HEK293 (cell line): ENCODE data around the gene LYZL6.

Source experiments
- CTCF ChIA-PET: fragments of 350-600 bp; formaldehyde crosslinking; extraction: SDS; loops from one replicate; lab custom pipeline; 2021; ENCODE audit warnings: antibody characterized with exemption; lab: Yijun Ruan, JAX
- POLR2A ChIA-PET: fragments of 300-600 bp; formaldehyde crosslinking; extraction: SDS; loops from one replicate; lab custom pipeline; 2020; ENCODE audit warnings: antibody characterized with exemption, inconsistent platforms; lab: Yijun Ruan, JAX
- H3K27ac ChIP-seq: fragments of 200-500 bp; sonication (Bioruptor generic); 2 replicates; pipeline ENCODE4 v1.5.1; 2014; ENCODE audit warnings: low read depth, low read length, control low read depth, inconsistent platforms; ENCODE audit errors: extremely low read depth
- H3K36me3 ChIP-seq, 2 experiments: fragments of 200-500 bp in 1 of 2; sonication (Bioruptor generic) in 1 of 2; 1 replicate in 1 of 2; 2 replicates in 1 of 2; pipeline ENCODE4 v1.5.1; 2014 to 2017; ENCODE audit warnings: inconsistent platforms in 2 of 2, low read length in 2 of 2; ENCODE audit not compliant: control insufficient read depth in 2 of 2, insufficient read depth in 1 of 2
- H3K4me1 ChIP-seq: fragments of 200-500 bp; sonication (Bioruptor generic); 2 replicates; pipeline ENCODE4 v1.5.1; 2014; ENCODE audit warnings: mild to moderate bottlenecking, low read length, inconsistent platforms; ENCODE audit not compliant: control insufficient read depth, insufficient read depth
- H3K4me3 ChIP-seq: 2 replicates; pipeline ENCODE4 v1.5.1; 2011; ENCODE audit warnings: low read depth, mild to moderate bottlenecking, control low read depth, low read length, moderate library complexity
- H3K9me3 ChIP-seq: fragments of 200-500 bp; sonication (Bioruptor generic); 2 replicates; pipeline ENCODE4 v1.5.1; 2014; ENCODE audit warnings: low read depth, low read length, inconsistent platforms; ENCODE audit not compliant: control insufficient read depth, insufficient read depth
- BCL11A ChIP-seq: fragments of 450-650 bp; formaldehyde crosslinking; IDR thresholded peaks from 2 replicates; pipeline ENCODE4 v1.5.1; 2016; ENCODE audit warnings: low read depth, missing biosample characterization, missing genetic modification characterization
- OSR2 ChIP-seq: fragments of 450-650 bp; formaldehyde crosslinking; IDR thresholded peaks from 2 replicates; pipeline ENCODE4 v1.5.1; 2016; ENCODE audit warnings: missing biosample characterization, missing genetic modification characterization
- PBX3 ChIP-seq: sonication (generic); formaldehyde crosslinking; IDR thresholded peaks from 2 replicates; pipeline ENCODE4 v1.8.1; 2022; ENCODE audit warnings: mild to moderate bottlenecking, moderate library complexity, missing genetic modification reagents
- RBAK ChIP-seq: fragments of 450-650 bp; formaldehyde crosslinking; IDR thresholded peaks from 2 replicates; pipeline ENCODE4 v1.5.1; 2016; ENCODE audit warnings: missing biosample characterization, missing genetic modification characterization
- SALL2 ChIP-seq: fragments of 450-650 bp; formaldehyde crosslinking; IDR thresholded peaks from 2 replicates; pipeline ENCODE4 v1.5.0; 2017; ENCODE audit warnings: missing biosample characterization, mild to moderate bottlenecking, missing genetic modification characterization, borderline replicate concordance
- ZBTB7A ChIP-seq: fragments of 450-650 bp; formaldehyde crosslinking; IDR thresholded peaks from 2 replicates; pipeline ENCODE4 v1.5.1; 2016; ENCODE audit warnings: low read depth, missing biosample characterization, missing genetic modification characterization
- ZFP69B ChIP-seq: fragments of 450-650 bp; formaldehyde crosslinking; IDR thresholded peaks from 2 replicates; pipeline ENCODE4 v1.5.1; 2016; ENCODE audit warnings: missing biosample characterization, missing genetic modification characterization
- ZNF121 ChIP-seq: fragments of 450-650 bp; formaldehyde crosslinking; IDR thresholded peaks from 2 replicates; pipeline ENCODE4 v1.5.1; 2016; ENCODE audit warnings: missing biosample characterization, missing genetic modification characterization
- ZNF138 ChIP-seq: fragments of 450-650 bp; formaldehyde crosslinking; IDR thresholded peaks from 2 replicates; pipeline ENCODE4 v1.5.1; 2016; ENCODE audit warnings: missing biosample characterization, missing genetic modification characterization, borderline replicate concordance
- ZNF146 ChIP-seq: fragments of 450-650 bp; formaldehyde crosslinking; IDR thresholded peaks from 2 replicates; pipeline ENCODE4 v1.5.1; 2016; ENCODE audit warnings: missing biosample characterization, missing genetic modification characterization
- ZNF26 ChIP-seq: fragments of 450-650 bp; formaldehyde crosslinking; IDR thresholded peaks from 2 replicates; pipeline ENCODE4 v1.5.1; 2016; ENCODE audit warnings: missing biosample characterization, missing genetic modification characterization
- ZNF416 ChIP-seq: fragments of 450-650 bp; formaldehyde crosslinking; IDR thresholded peaks from 2 replicates; pipeline ENCODE4 v1.5.1; 2016; ENCODE audit warnings: missing biosample characterization, missing genetic modification characterization
- ZNF501 ChIP-seq: fragments of 450-650 bp; formaldehyde crosslinking; IDR thresholded peaks from 2 replicates; pipeline ENCODE4 v1.5.1; 2016; ENCODE audit warnings: missing biosample characterization, missing genetic modification characterization
- ZNF548 ChIP-seq: fragments of 450-650 bp; formaldehyde crosslinking; IDR thresholded peaks from 2 replicates; pipeline ENCODE4 v1.5.1; 2016; ENCODE audit warnings: missing biosample characterization, missing genetic modification characterization
- ZNF560 ChIP-seq: fragments of 450-650 bp; formaldehyde crosslinking; IDR thresholded peaks from 2 replicates; pipeline ENCODE4 v1.5.1; 2017; ENCODE audit warnings: missing biosample characterization, missing genetic modification characterization, borderline replicate concordance
- ZNF561 ChIP-seq: fragments of 450-650 bp; IDR thresholded peaks from 2 replicates; pipeline ENCODE4 v1.5.1; 2018; ENCODE audit warnings: missing biosample characterization, missing genetic modification characterization, borderline replicate concordance
- ZNF621 ChIP-seq: fragments of 450-650 bp; formaldehyde crosslinking; IDR thresholded peaks from 2 replicates; pipeline ENCODE4 v1.5.1; 2017; ENCODE audit warnings: missing biosample characterization, missing genetic modification characterization
- ZNF658 ChIP-seq: fragments of 450-650 bp; formaldehyde crosslinking; IDR thresholded peaks from 2 replicates; pipeline ENCODE4; 2016; ENCODE audit warnings: missing biosample characterization, missing genetic modification characterization
- ZNF660 ChIP-seq: fragments of 450-650 bp; IDR thresholded peaks from 2 replicates; pipeline ENCODE4 v1.5.1; 2018; ENCODE audit warnings: missing biosample characterization, mild to moderate bottlenecking, missing genetic modification characterization
- ZNF701 ChIP-seq: fragments of 450-650 bp; formaldehyde crosslinking; IDR thresholded peaks from 2 replicates; pipeline ENCODE4 v1.5.1; 2016; ENCODE audit warnings: missing biosample characterization, missing genetic modification characterization
- ZNF768 ChIP-seq: fragments of 450-650 bp; formaldehyde crosslinking; IDR thresholded peaks from 2 replicates; pipeline ENCODE4 v1.5.1; 2018; ENCODE audit warnings: missing biosample characterization, mild to moderate bottlenecking, missing genetic modification characterization
- ZNF777 ChIP-seq: fragments of 450-650 bp; formaldehyde crosslinking; IDR thresholded peaks from 2 replicates; pipeline ENCODE4 v1.5.1; 2017; ENCODE audit warnings: missing biosample characterization, missing genetic modification characterization, borderline replicate concordance
- ZNF785 ChIP-seq: fragments of 450-650 bp; formaldehyde crosslinking; IDR thresholded peaks from 2 replicates; pipeline ENCODE4 v1.5.1; 2016; ENCODE audit warnings: missing biosample characterization, missing genetic modification characterization
- ZNF843 ChIP-seq: fragments of 450-650 bp; formaldehyde crosslinking; IDR thresholded peaks from 2 replicates; pipeline ENCODE4 v1.5.1; 2016; ENCODE audit warnings: missing biosample characterization, missing genetic modification characterization
- ZSCAN23 ChIP-seq: fragments of 450-650 bp; formaldehyde crosslinking; IDR thresholded peaks from 2 replicates; pipeline ENCODE4 v1.5.1; 2016; ENCODE audit warnings: missing biosample characterization, missing genetic modification characterization
- ZSCAN5A ChIP-seq: fragments of 450-650 bp; formaldehyde crosslinking; IDR thresholded peaks from 2 replicates; pipeline ENCODE4 v1.5.1; 2016; ENCODE audit warnings: missing biosample characterization, missing genetic modification characterization
- TF ChIP-seq, protein P1 (sequence below): fragments of 450-650 bp; formaldehyde crosslinking; IDR thresholded peaks from 2 replicates; pipeline ENCODE4 v1.5.1; 2016; ENCODE audit warnings: missing biosample characterization, missing genetic modification characterization, low read depth
- TF ChIP-seq, protein P2 (sequence below): fragments of 450-650 bp; IDR thresholded peaks from 2 replicates; pipeline ENCODE4 v1.5.1; 2018; ENCODE audit warnings: missing biosample characterization, mild to moderate bottlenecking, missing genetic modification characterization
- TF ChIP-seq, protein P3 (sequence below): fragments of 450-650 bp; formaldehyde crosslinking; IDR thresholded peaks from 2 replicates; pipeline ENCODE4 v1.5.1; 2016; ENCODE audit warnings: missing biosample characterization, missing genetic modification characterization

LYZL6 gene

GRCh38 chr17:35912942-35913341 lies 30.6 kb downstream of the LYZL6 start:
- no peaks in the 10 kb centered on the region for H3K9me3 ChIP-seq
- CTCF ChIA-PET, result no interaction called here
- no peak overlapping the region for H3K27ac ChIP-seq
- POLR2A ChIA-PET, result interaction anchor here (1.5 kb wide), 1 partner anchor 11 kb away, joined by 5 read pairs; no protein-coding TSS in a partner anchor
- H3K36me3 ChIP-seq, result peaks cover 0 to 12% of the 10 kb centered on the region in 2 experiments; a peak in 1 of 3 replicates
- no peak overlapping the region for H3K4me3 ChIP-seq
- no peaks in the 10 kb centered on the region for H3K4me1 ChIP-seq
- TF ChIP-seq ZNF621 (tag by site-specific recombination) (no peak), ZNF785 (tag by site-specific recombination) (no peak), ZNF560 (no peak), ZNF768 (no peak), ZNF138 (tag by site-specific recombination) (no peak), ZNF146 (tag by site-specific recombination) (no peak), ZNF777 (no peak), ZFP69B (tag by site-specific recombination) (no peak), RBAK (no peak), ZNF561 (no peak), ZNF548 (tag by site-specific recombination) (no peak), BCL11A (no peak), ZNF843 (tag by site-specific recombination) (no peak)
- TF ChIP-seq, protein P1, sequence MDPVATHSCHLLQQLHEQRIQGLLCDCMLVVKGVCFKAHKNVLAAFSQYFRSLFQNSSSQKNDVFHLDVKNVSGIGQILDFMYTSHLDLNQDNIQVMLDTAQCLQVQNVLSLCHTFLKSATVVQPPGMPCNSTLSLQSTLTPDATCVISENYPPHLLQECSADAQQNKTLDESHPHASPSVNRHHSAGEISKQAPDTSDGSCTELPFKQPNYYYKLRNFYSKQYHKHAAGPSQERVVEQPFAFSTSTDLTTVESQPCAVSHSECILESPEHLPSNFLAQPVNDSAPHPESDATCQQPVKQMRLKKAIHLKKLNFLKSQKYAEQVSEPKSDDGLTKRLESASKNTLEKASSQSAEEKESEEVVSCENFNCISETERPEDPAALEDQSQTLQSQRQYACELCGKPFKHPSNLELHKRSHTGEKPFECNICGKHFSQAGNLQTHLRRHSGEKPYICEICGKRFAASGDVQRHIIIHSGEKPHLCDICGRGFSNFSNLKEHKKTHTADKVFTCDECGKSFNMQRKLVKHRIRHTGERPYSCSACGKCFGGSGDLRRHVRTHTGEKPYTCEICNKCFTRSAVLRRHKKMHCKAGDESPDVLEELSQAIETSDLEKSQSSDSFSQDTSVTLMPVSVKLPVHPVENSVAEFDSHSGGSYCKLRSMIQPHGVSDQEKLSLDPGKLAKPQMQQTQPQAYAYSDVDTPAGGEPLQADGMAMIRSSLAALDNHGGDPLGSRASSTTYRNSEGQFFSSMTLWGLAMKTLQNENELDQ, result no peak
- TF ChIP-seq, protein P2, sequence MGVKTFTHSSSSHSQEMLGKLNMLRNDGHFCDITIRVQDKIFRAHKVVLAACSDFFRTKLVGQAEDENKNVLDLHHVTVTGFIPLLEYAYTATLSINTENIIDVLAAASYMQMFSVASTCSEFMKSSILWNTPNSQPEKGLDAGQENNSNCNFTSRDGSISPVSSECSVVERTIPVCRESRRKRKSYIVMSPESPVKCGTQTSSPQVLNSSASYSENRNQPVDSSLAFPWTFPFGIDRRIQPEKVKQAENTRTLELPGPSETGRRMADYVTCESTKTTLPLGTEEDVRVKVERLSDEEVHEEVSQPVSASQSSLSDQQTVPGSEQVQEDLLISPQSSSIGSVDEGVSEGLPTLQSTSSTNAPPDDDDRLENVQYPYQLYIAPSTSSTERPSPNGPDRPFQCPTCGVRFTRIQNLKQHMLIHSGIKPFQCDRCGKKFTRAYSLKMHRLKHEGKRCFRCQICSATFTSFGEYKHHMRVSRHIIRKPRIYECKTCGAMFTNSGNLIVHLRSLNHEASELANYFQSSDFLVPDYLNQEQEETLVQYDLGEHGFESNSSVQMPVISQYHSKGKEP (tag by site-specific recombination), result no peak
- TF ChIP-seq, all 188 proteins: peak for 0

GRCh38 chr17:35912339-35912912 lies 31.1 kb downstream of the LYZL6 start:
- ChIA-PET POLR2A (no interaction called here), CTCF (no interaction called here)
- Histone ChIP-seq H3K27ac (no peak overlapping the region), H3K9me3 (no peaks in the 10 kb centered on the region), H3K36me3 (peaks cover 0 to 7% of the 10 kb centered on the region in 2 experiments; a peak in 1 of 3 replicates), H3K4me3 (no peak overlapping the region), H3K4me1 (no peaks in the 10 kb centered on the region)
- no peak for TF ChIP-seq ZNF501 (tag by site-specific recombination)
- no peak for TF ChIP-seq ZNF660 (tag by site-specific recombination)
- TF ChIP-seq ZBTB7A (tag by site-specific recombination), result no peak
- no peak for TF ChIP-seq OSR2
- no peak for TF ChIP-seq ZNF701 (tag by site-specific recombination)
- no peak for TF ChIP-seq ZSCAN5A
- TF ChIP-seq ZNF658 (tag by site-specific recombination), result no peak
- TF ChIP-seq PBX3 (CRISPR knock-in tag), result no peak
- TF ChIP-seq ZNF121 (tag by site-specific recombination), result no peak
- no peak for TF ChIP-seq ZSCAN23 (tag by site-specific recombination)
- TF ChIP-seq, protein P3, sequence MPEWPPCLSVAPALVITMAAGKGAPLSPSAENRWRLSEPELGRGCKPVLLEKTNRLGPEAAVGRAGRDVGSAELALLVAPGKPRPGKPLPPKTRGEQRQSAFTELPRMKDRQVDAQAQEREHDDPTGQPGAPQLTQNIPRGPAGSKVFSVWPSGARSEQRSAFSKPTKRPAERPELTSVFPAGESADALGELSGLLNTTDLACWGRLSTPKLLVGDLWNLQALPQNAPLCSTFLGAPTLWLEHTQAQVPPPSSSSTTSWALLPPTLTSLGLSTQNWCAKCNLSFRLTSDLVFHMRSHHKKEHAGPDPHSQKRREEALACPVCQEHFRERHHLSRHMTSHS, result no peak
- TF ChIP-seq ZNF26 (tag by site-specific recombination), result no peak
- no peak for TF ChIP-seq SALL2
- TF ChIP-seq ZNF416 (tag by site-specific recombination), result no peak
